Measurements from ENCODE around the gene CCDC68. TPM values are rescaled to one million over a fixed set of nuclear protein-coding genes. Genes with fewer than 3 reads are reported as not detected.

The CCDC68 gene
- total and polyA plus RNA-seq, 2 of the 13 experiments (the other 11 are each of a cell fraction or from before 2014, with no cell fraction given) = 4.6 to 13.3 TPM

- no peak for TF ChIP-seq HIC2 (CRISPR knock-in tag; IDR thresholded peaks at IDR 0.05; ENCODE audit: low read depth)
Observed at GRCh38 chr18:54983041-54983686, 23.9 kb upstream of the CCDC68 start (continued).

DNA sequence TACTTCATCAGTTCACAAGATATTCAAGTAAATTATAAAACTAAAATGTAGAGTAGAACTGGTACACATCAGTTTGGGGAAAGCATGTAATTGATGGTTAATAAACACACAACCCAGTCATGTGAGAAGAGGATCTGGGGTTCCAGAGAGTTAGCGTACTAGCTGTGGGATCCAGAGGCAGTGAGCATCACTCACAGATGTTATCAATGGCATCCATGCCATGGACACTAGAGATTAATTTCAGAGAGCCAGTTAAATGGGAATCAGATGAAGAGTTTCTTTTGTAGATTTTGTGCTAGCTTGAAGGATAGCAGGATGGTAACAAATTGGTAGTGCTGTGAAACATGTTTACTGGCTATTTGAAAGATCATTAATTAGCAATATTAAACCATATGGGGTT is 21.8 kb upstream of the CCDC68 start:
- in situ Hi-C loops (cut with HindIII; ENCODE audit: extremely low pct_ligation_motif_present, low pct_unique_long_range_greater_than_20kb) = loop anchor here (5.0 kb wide), 1 partner anchor 304 kb away; no protein-coding TSS in a partner anchor
- no TSS peak for BruUV-seq (replicated peaks)
- no peaks in the 10 kb centered on the region for H4K20me1 ChIP-seq (ENCODE audit: insufficient read depth, low read length)
- no peak for TF ChIP-seq TOPORS (CRISPR knock-in tag; IDR thresholded peaks at IDR 0.05)
- no peak for TF ChIP-seq ZBTB14 (CRISPR knock-in tag; IDR thresholded peaks at IDR 0.05)
- TF ChIP-seq ZNF275 (CRISPR knock-in tag; IDR thresholded peaks at IDR 0.05; ENCODE audit: borderline replicate concordance) = no peak
- TF ChIP-seq ZNF121 (CRISPR knock-in tag; IDR thresholded peaks at IDR 0.05) = no peak
- TF ChIP-seq, protein P1, sequence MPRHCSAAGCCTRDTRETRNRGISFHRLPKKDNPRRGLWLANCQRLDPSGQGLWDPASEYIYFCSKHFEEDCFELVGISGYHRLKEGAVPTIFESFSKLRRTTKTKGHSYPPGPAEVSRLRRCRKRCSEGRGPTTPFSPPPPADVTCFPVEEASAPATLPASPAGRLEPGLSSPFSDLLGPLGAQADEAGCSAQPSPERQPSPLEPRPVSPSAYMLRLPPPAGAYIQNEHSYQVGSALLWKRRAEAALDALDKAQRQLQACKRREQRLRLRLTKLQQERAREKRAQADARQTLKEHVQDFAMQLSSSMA (CRISPR knock-in tag; IDR thresholded peaks at IDR 0.05) = no peak
- TF ChIP-seq ZNF816 (CRISPR knock-in tag; IDR thresholded peaks at IDR 0.05; ENCODE audit: borderline replicate concordance) = no peak
- TF ChIP-seq EP300 (IDR thresholded peaks at IDR 0.05; ENCODE audit: low read depth in 2 of 2, low read length in 2 of 2) = no peak
- no peak for TF ChIP-seq EP300 (CRISPR knock-in tag; IDR thresholded peaks at IDR 0.05; ENCODE audit: borderline replicate concordance)
- no peak for TF ChIP-seq ZNF274 (CRISPR knock-in tag; IDR thresholded peaks at IDR 0.05)
- no peak for TF ChIP-seq ZNF280D (CRISPR knock-in tag; IDR thresholded peaks at IDR 0.05)
- no peak for TF ChIP-seq MTF2 (CRISPR knock-in tag; IDR thresholded peaks at IDR 0.05; ENCODE audit: borderline replicate concordance)

More for the DNA sequence above, 21.8 kb upstream of the CCDC68 start:
- DNase-seq (ENCODE audit: low spot score) (no peak), FAIRE-seq (no peak), ATAC-seq (no peak)
- no peaks in the 10 kb centered on the region for H3K4me1 ChIP-seq (ENCODE audit: insufficient read depth, low read length)
- H2AFZ ChIP-seq (ENCODE audit: low read length) = no peak overlapping the region
- H3K27me3 ChIP-seq (ENCODE audit: control insufficient read depth in 1 of 2, insufficient read depth in 2 of 2, low read length in 2 of 2) = peaks cover 0 to 6% of the 10 kb centered on the region in 2 experiments; a peak in 1 of 5 replicates
- intact Hi-C loops (cut with micrococcal nuclease; ENCODE audit: unreplicated experiment) = loop anchor here (5.0 kb wide), 1 partner anchor 154 kb away; the partner anchor contains the start of gene RAB27B
- no peak overlapping the region for H3K9ac ChIP-seq (ENCODE audit: insufficient read depth, low read depth, low read length)
- no peak overlapping the region for H3K4me3 ChIP-seq (replicated peaks in 1 of 3; ENCODE audit: insufficient read depth in 1 of 3, low read depth in 2 of 3, low read length in 3 of 3)
- no peak overlapping the region for H3K4me2 ChIP-seq (ENCODE audit: low read depth, low read length)
- no peak overlapping the region for H3K27ac ChIP-seq (ENCODE audit: extremely low read length, insufficient read depth, low read length)
- 60% methylated on average over 1 of the region's 1 CpG for WGBS (ENCODE audit: low lambda C conversion rate)
- H3K79me2 ChIP-seq (ENCODE audit: insufficient read depth, low read length) = no peaks in the 10 kb centered on the region
- no peaks in the 10 kb centered on the region for H3K36me3 ChIP-seq (replicated peaks in 1 of 2; ENCODE audit: control insufficient read depth in 1 of 2, insufficient read depth in 2 of 2, low read length in 2 of 2)
- CTCF ChIA-PET (ENCODE audit: low intra/inter-chr PET ratio, low total read pairs) = no interaction called here
- POLR2A ChIA-PET = no interaction called here
- H3K9me3 ChIP-seq (ENCODE audit: low read length) = no peaks in the 10 kb centered on the region

Measured in HepG2 (cell line).